ENCODE data around the gene OR56A5. TPM values are rescaled to one million over a fixed set of nuclear protein-coding genes. Genes with fewer than 3 reads are reported as not detected.

The OR56A5 gene
- total and polyA plus RNA-seq, 11 donors: not detected

DNA sequence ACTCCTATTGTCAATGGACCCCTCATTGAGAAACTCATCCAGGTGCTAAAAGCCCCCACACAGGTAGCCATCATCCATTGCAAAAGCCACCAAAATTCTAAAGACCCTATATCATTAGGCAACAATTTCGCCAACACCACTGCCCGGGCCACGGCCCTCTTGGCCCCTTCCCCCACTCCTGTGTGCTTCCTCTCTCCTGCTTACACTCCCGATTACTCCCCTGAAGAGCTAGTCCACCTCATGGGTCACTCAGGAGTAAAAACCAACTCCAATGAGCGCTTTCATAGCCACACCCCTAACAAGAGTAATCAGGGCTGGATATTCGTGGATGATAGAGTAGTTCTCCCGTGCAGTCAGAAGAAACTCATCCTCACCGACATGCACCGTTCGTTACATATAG lies 35.2 kb downstream of the OR56A5 start:
- Histone ChIP-seq H3K4me3 (no peak overlapping the region), H3K4me1 (no peaks in the 10 kb centered on the region), H3K9me3 (peaks cover 0 to 7% (median 0%) of the 10 kb centered on the region in 12 donors), H3K27me3 (no peaks in the 10 kb centered on the region), H3K27ac (no peak overlapping the region), H3K36me3 (no peaks in the 10 kb centered on the region)
- TF ChIP-seq, protein P1, sequence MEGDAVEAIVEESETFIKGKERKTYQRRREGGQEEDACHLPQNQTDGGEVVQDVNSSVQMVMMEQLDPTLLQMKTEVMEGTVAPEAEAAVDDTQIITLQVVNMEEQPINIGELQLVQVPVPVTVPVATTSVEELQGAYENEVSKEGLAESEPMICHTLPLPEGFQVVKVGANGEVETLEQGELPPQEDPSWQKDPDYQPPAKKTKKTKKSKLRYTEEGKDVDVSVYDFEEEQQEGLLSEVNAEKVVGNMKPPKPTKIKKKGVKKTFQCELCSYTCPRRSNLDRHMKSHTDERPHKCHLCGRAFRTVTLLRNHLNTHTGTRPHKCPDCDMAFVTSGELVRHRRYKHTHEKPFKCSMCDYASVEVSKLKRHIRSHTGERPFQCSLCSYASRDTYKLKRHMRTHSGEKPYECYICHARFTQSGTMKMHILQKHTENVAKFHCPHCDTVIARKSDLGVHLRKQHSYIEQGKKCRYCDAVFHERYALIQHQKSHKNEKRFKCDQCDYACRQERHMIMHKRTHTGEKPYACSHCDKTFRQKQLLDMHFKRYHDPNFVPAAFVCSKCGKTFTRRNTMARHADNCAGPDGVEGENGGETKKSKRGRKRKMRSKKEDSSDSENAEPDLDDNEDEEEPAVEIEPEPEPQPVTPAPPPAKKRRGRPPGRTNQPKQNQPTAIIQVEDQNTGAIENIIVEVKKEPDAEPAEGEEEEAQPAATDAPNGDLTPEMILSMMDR (IDR thresholded peaks at IDR 0.05): no peak
- TF ChIP-seq POLR2A (IDR thresholded peaks at IDR 0.05): no peak
- DNase-seq: no peak
- ATAC-seq: no peak
- intact Hi-C loops (cut with DNase I): no loop called here
- 77 to 91% (median 90%) methylated on average over 10 of the region's 10 CpGs for whole genome bisulfite sequencing, 4 donors

- ATAC-seq: no peak
- Histone ChIP-seq H3K4me3 (no peak overlapping the region), H3K36me3 (no peaks in the 10 kb centered on the region), H3K9me3 (peaks cover 0 to 7% (median 0%) of the 10 kb centered on the region in 12 donors), H3K4me1 (no peaks in the 10 kb centered on the region), H3K27ac (no peak overlapping the region), H3K27me3 (no peaks in the 10 kb centered on the region)
- TF ChIP-seq, protein P1 (IDR thresholded peaks at IDR 0.05): no peak
- no peak for TF ChIP-seq POLR2A (IDR thresholded peaks at IDR 0.05)
- intact Hi-C loops (cut with DNase I): no loop called here
- DNase-seq: no peak
- 91 to 94% (median 94%) methylated on average over 11 of the region's 11 CpGs for WGBS, 4 donors
Measured at GRCh38 chr11:5932671-5933070, 35.6 kb downstream of the OR56A5 start.

DNA sequence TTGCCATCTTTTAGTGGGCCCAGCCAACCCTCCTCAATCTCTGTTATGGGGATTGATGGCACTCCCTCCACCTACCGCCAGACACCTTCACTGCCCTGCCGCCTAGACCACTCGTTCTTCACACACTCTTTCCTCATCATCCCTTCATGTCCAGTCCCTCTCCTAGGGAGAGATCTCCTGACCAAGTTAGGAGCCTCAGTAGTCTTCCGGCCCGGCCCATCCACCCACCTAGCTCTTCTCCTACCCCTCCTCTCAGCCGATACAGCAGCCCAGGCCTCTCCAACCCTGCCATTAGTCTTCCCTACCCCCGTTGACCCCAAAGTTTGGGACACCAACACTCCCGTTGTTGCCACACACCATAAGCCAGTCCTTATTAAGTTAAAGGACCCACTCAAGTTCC lies 37.2 kb downstream of the OR56A5 start:
- H3K4me1 ChIP-seq: no peaks in the 10 kb centered on the region
- DNase-seq (no peak), ATAC-seq (no peak)
- H3K27me3 ChIP-seq: no peaks in the 10 kb centered on the region
- intact Hi-C loops (cut with DNase I): no loop called here
- WGBS, 4 donors: 87 to 91% (median 90%) methylated on average over 8 of the region's 8 CpGs
- H3K4me3 ChIP-seq: no peak overlapping the region
- no peak overlapping the region for H3K27ac ChIP-seq
- H3K36me3 ChIP-seq: no peaks in the 10 kb centered on the region
- peaks cover 0 to 11% (median 0%) of the 10 kb centered on the region in 12 donors for H3K9me3 ChIP-seq
- TF ChIP-seq, protein P1 (IDR thresholded peaks at IDR 0.05): no peak
- no peak for TF ChIP-seq POLR2A (IDR thresholded peaks at IDR 0.05)

DNA sequence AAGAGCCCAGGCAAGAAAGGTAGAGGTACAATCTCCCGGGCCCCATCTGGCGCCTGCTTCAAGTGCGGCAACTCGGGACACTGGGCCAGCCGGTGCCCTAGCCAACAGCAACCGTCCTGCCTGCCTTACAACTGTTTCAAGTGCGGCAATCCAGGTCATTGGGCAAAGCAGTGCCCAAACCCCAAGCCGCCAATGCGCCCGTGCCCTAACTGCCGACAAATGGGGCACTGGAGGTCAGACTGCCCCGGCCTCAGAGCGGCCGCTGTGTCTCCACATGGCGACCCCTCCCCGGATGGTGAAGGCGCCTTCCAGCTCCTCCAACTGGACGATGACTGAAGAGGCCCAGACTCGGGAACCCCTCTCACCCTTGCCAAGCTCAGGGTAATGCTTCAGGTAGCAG lies 37.7 kb downstream of the OR56A5 start:
- H3K27me3 ChIP-seq: no peaks in the 10 kb centered on the region
- H3K4me1 ChIP-seq: no peaks in the 10 kb centered on the region
- TF ChIP-seq POLR2A (IDR thresholded peaks at IDR 0.05): no peak
- TF ChIP-seq, protein P1 (IDR thresholded peaks at IDR 0.05): no peak
- no peak for DNase-seq
- H3K4me3 ChIP-seq: no peak overlapping the region
- no peaks in the 10 kb centered on the region for H3K36me3 ChIP-seq
- WGBS, 4 donors: 85 to 93% (median 90%) methylated on average over 5 to 19 of the region's 19 CpGs
- no peak for ATAC-seq
- H3K9me3 ChIP-seq: peaks cover 0 to 14% (median 0%) of the 10 kb centered on the region in 12 donors
- intact Hi-C loops (cut with DNase I): no loop called here
- no peak overlapping the region for H3K27ac ChIP-seq
